ENCODE results near the gene EPS8L3.

EPS8L3 gene

DNA sequence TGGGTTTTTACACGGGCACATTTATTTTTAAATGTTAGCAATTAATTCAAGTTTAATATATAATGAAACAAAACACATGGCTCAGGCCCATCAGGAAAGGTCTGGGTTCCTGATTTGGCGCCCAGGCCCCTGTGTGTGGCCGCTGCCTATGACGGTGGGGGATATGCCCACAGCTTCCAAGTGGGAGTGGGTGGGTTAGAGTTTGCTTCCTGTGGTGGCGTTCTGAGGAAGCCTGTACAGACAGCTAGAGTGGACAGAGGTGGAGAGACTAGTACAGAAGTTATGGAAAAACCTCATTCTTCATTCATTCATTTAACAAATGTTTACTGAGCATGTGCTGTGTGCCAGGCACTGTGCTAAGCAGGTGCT is 22.4 kb upstream of the EPS8L3 start:
- Histone ChIP-seq H3K9ac (ENCODE audit: low read length) (no peak overlapping the region), H3K9me2 (replicated peaks; ENCODE audit: insufficient read depth, low read length) (no peaks in the 10 kb centered on the region), H3K27me3 (ENCODE audit: low read length) (no peaks in the 10 kb centered on the region), H3K4me3 (ENCODE audit: insufficient read depth, low read length, poor library complexity, severe bottlenecking) (no peak overlapping the region), H3K9me3 (ENCODE audit: insufficient read depth, low read length) (no peaks in the 10 kb centered on the region), H4K20me1 (ENCODE audit: low read depth, low read length) (no peaks in the 10 kb centered on the region), H3K36me3 (ENCODE audit: low read length) (no peaks in the 10 kb centered on the region), H3K27ac (ENCODE audit: low read depth, low read length) (no peak overlapping the region), H3K79me2 (ENCODE audit: insufficient read depth, low read length) (no peaks in the 10 kb centered on the region), H2AFZ (ENCODE audit: low read depth, low read length, severe bottlenecking) (no peak overlapping the region), H3K4me2 (ENCODE audit: low read depth, low read length, poor library complexity, severe bottlenecking) (no peak overlapping the region), H3F3A (ENCODE audit: insufficient read depth) (no peaks in the 10 kb centered on the region)
- TF ChIP-seq, protein P1, sequence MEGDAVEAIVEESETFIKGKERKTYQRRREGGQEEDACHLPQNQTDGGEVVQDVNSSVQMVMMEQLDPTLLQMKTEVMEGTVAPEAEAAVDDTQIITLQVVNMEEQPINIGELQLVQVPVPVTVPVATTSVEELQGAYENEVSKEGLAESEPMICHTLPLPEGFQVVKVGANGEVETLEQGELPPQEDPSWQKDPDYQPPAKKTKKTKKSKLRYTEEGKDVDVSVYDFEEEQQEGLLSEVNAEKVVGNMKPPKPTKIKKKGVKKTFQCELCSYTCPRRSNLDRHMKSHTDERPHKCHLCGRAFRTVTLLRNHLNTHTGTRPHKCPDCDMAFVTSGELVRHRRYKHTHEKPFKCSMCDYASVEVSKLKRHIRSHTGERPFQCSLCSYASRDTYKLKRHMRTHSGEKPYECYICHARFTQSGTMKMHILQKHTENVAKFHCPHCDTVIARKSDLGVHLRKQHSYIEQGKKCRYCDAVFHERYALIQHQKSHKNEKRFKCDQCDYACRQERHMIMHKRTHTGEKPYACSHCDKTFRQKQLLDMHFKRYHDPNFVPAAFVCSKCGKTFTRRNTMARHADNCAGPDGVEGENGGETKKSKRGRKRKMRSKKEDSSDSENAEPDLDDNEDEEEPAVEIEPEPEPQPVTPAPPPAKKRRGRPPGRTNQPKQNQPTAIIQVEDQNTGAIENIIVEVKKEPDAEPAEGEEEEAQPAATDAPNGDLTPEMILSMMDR (IDR thresholded peaks at IDR 0.05; ENCODE audit: insufficient read depth, low read length, poor library complexity, severe bottlenecking): no peak
- no peak for TF ChIP-seq EZH2phosphoT487 (conservative IDR thresholded peaks at IDR 0.05; ENCODE audit: low read length)

DNA sequence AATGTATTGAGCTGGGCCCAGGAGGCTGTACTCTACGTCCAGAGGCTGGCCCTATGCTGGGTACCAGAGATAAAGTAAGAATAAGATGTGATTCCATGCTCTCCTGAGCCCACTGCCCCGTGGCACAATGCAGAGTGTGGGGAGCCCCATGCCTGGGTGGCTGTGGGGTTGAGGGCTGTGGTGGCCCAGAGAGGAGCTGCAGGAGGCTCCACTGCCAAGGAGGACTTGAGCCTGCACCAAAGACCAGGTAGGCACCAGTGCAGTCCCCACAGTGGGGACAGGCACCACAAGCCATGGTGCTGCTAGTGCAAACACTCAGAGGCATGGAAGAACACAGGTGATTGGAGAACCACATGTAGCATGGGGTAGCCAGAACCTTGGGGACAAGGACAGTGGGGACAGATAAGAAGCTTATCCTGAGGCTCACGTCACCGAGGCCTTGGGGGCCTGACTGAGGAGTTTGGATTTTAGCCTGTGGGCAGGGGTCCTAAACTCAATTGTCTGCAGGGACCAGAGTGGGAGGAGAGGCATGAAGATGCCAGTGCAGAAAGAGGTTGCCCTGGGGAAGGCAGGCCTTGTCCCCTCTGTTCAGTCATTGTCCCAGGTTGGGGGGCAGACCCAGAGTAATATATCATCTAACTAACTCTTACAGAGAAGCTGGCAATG is 21.9 kb upstream of the EPS8L3 start:
- Histone ChIP-seq H3K9me3 (ENCODE audit: insufficient read depth, low read length) (no peaks in the 10 kb centered on the region), H3K27me3 (ENCODE audit: low read length) (no peaks in the 10 kb centered on the region), H3F3A (ENCODE audit: insufficient read depth) (no peaks in the 10 kb centered on the region), H3K79me2 (ENCODE audit: insufficient read depth, low read length) (no peaks in the 10 kb centered on the region), H3K36me3 (ENCODE audit: low read length) (no peaks in the 10 kb centered on the region), H3K27ac (ENCODE audit: low read depth, low read length) (no peak overlapping the region), H3K4me2 (ENCODE audit: low read depth, low read length, poor library complexity, severe bottlenecking) (no peak overlapping the region), H4K20me1 (ENCODE audit: low read depth, low read length) (no peaks in the 10 kb centered on the region), H3K9ac (ENCODE audit: low read length) (no peak overlapping the region), H3K9me2 (replicated peaks; ENCODE audit: insufficient read depth, low read length) (no peaks in the 10 kb centered on the region), H3K4me3 (ENCODE audit: insufficient read depth, low read length, poor library complexity, severe bottlenecking) (no peak overlapping the region), H2AFZ (ENCODE audit: low read depth, low read length, severe bottlenecking) (no peak overlapping the region)
- TF ChIP-seq, protein P1 (IDR thresholded peaks at IDR 0.05; ENCODE audit: insufficient read depth, low read length, poor library complexity, severe bottlenecking): no peak
- TF ChIP-seq EZH2phosphoT487 (conservative IDR thresholded peaks at IDR 0.05; ENCODE audit: low read length): no peak

DNA sequence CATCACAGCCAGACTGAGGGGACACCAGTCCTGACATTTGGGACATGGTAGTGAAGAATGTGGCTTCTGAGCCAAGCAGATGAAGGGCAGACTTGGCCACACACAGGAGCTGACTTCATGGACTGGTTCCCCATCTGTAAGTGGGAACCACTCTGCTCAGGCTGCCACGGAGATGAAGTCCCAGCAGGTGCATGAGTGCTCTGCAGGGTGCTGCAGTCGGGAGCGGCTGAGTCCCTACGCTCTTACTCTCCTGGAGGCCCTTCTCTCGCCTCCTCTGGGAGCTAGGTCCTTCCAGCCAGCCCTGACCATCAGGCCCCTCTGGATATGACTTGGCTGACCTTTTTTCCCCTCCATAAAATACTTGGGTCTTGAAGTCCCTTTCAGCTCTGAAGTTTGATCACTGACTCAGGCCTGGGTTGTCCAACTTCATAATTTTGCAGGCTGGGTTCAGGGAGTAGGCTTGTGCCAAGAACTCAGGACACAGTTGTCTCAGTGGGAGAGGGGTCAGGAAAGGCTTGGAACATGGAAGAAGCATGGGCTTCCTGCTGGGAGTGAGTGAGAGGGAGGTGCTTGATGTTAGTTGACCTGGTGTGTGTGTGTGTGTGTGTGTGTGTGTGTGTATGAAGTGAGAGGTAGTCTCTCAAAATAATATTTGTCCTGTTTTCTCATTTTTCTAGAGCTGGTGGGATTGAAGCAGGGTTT is 21.0 kb upstream of the EPS8L3 start:
- H3K9ac ChIP-seq (ENCODE audit: low read length): no peak overlapping the region
- no peak overlapping the region for H3K4me3 ChIP-seq (ENCODE audit: insufficient read depth, low read length, poor library complexity, severe bottlenecking)
- no peaks in the 10 kb centered on the region for H4K20me1 ChIP-seq (ENCODE audit: low read depth, low read length)
- H3K9me2 ChIP-seq (replicated peaks; ENCODE audit: insufficient read depth, low read length): no peaks in the 10 kb centered on the region
- H3K79me2 ChIP-seq (ENCODE audit: insufficient read depth, low read length): no peaks in the 10 kb centered on the region
- no peaks in the 10 kb centered on the region for H3K36me3 ChIP-seq (ENCODE audit: low read length)
- H3K9me3 ChIP-seq (ENCODE audit: insufficient read depth, low read length): no peaks in the 10 kb centered on the region
- no peak overlapping the region for H3K27ac ChIP-seq (ENCODE audit: low read depth, low read length)
- no peak for TF ChIP-seq EZH2phosphoT487 (conservative IDR thresholded peaks at IDR 0.05; ENCODE audit: low read length)
- TF ChIP-seq, protein P1 (IDR thresholded peaks at IDR 0.05; ENCODE audit: insufficient read depth, low read length, poor library complexity, severe bottlenecking): no peak
- no peaks in the 10 kb centered on the region for H3K27me3 ChIP-seq (ENCODE audit: low read length)
- H3K4me2 ChIP-seq (ENCODE audit: low read depth, low read length, poor library complexity, severe bottlenecking): no peak overlapping the region
- no peak overlapping the region for H2AFZ ChIP-seq (ENCODE audit: low read depth, low read length, severe bottlenecking)
- H3F3A ChIP-seq (ENCODE audit: insufficient read depth): no peaks in the 10 kb centered on the region

All from SU-DHL-6 (cell line).